Stimulated activated CD8-positive, alpha-beta memory T cell treated with anti-CD3 and anti-CD28 coated beads, Interleukin-12 subunit alpha, Interleukin-12 subunit beta, amount 100 ng/mL, for 4 hours (primary cell): ENCODE measurements around the gene ERLIN1.

Source experiments
- DNase-seq: peaks from one replicate; pipeline ENCODE4 v3.0.0-alpha.2; 2020; ENCODE audit warnings: low read depth

ERLIN1 gene

DNA sequence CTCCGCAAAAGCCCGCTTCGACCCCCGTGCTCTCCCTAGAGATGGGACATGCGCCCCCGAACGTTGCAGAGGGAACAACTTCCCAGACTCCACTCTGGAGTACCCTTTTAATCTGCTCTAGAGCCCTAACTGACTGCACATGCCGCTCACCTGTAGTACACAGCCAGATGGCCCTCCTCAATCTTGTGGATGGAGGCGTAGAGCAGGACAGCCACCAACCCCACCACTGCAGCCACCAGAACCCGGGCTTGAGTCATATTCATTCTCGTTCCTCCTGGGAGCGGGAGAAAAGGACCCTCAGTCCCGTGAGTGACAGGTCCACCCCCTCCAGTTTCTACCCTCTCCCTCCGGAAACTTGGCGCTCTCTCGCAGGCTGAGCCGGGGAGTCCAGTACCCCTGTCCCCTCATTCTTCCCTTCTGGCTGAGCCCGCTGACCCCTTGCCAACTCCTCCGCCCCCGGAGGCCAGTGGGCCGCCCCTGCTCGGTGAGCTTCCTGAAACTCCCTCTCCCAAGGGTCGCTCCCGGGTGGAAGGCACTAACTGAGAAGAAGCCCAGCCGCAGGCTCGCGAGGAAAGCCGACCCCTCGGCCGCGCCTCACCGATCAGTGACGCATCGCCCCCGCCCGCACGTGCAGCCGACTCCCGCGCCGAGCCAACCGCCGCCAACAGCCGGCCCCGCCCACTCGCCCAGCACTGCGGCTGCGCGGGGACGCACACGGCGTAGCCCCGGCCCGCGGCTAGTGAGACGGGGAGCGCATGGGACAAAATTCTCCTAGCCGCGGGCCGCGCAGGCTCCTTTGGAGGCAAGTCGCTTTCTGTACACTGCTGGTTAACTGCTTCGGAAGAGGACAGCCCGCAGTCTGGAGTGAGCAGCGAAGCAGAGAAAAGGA, at the start of gene ERLIN1:
ERLIN1 (minus strand) TSS at position 666 of the 889 bp plus-strand sequence; CDS start at position 263, 403 bp downstream.
- DNase-seq: peak; percentile 89

DNA sequence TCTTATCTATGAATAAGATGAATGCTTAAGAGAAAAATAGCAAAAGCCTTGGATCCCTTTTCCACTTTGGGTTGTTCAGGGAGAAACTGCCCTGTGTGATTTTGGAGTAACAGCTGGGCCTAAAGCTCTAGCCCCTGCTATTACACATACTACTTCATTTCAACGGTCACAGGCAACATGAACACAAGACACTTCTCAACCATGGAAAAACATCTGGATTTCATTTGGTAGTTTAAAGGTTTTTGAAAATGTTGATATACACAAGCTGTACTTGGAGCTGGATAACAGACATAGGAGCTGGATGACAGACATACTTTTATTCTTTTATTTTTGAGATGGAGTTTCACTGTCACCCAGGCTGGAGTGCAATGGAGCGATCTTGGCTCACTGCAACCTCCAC, 46.3 kb upstream of the ERLIN1 start:
- no peak for DNase-seq

DNA sequence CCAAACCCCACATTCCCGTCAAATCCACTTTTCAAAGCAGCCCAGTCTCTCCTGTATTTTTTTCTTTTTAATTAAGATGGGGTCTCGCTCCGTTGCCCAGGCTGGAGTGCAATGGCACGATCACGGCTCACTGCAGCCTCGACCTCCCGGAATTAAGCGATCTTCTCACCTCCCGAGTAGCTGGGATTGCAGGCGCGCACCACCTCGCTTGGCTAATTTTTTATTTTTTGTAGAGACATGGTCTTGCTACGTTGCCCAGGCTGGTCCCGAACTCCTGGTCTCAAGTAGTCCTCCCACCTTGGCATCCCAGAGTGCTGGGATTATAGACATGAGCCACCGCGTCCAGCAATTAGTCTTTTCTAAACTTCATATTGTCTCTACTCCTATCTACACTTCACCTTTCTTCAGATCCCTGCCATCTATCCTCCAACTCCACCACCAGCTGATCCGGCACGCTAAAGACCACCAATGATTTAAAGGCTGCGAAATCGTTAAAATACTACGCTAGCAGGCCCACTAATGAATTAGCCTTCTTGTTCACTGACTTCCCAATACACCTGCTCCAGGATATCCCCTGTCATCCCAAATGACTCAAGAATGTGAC, 44.1 kb upstream of the ERLIN1 start:
- no peak for DNase-seq

DNA sequence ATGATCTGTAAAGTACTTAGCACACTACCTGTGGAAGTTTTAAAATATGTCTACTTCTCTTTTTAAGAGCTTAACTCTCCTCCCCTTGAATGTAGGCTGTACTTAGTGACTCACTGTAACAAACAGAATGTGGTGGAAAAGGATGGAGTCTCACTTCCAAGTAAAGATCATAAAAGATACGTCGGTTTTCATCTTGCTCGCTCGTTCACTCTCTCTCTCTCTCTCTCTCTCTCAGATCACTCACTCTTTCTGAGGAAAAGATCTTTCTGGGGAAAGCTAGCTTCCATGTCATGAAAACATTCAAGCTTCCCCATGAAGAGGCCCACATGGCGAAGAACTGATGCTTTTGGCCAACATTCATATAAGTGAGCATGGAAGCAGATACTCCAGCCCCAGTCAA, 38.0 kb upstream of the ERLIN1 start:
- DNase-seq: no peak

DNA sequence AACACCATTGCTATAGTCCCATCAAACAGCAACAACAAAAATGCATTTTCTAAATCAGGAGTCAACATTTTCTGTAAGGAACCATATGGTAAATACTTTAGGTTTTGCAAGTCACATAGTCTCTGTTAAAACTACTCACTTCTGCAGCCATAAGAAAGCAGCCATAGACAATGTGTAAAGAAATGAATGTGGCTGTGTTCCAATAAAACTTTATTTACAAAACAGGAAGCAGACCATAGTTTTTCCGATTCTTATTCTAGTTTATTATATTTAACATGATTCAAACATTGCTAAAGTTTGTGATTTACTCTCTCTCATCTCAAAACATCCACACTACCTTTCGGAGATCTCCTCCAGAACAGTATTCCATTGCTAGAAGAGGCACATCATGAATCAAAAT, 36.7 kb upstream of the ERLIN1 start:
- no peak for DNase-seq

DNA sequence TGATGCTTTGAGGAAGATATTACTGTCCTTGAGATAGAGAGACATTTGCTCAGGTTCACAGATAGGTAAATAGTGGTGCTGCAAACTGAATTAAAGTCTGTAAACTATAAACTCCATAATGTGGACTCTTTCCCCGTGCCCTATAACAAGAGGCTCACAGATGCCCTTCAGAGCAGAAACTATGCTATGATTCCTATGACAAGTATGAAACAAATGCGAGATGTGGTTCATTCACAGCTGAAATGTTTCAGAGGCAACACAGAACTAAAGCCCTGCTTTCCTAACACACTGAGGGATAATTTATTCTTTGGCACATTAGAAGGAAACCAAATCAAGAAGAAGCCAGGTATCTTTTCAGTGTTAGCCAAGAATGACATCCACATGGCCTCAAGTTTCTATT, 30.2 kb upstream of the ERLIN1 start:
- DNase-seq: no peak

DNA sequence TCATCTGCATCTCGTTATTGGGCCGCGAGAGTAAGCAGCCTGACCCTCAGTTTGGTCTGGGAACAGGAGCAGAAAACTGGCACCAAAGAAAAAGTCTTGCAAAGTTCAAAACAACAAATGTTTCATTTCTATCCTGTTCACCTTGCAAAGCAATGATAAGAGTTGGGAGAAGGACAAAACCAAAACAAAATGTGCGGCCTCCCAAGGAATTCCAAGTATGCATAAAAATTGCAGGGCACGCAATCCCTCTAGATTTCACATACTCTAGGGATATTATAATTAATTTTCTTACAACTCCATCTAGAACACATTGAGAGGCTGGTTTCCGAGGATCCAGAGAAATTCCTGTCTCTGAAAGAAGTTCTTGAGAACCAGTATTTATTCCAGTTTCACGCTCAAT, 23.5 kb upstream of the ERLIN1 start:
- no peak for DNase-seq

DNA sequence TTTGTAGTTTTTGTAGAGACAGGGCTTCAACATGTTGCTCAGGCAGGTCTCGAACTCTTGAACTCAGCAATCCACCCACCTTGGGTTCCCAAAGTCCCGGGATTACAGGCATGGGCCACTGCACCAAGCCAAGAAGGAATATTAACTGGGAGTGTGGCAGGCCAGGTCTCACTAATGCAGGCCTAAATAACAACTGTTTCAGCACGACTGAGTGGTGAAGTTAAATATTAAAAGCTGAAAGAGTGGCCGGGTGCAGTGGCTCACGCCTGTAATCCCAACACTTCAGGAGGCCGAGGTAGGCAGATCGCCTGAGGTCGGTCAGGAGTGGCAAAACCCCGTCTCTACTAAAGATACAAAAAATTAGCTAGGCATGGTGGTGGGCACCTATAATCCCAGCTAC, 22.4 kb upstream of the ERLIN1 start:
- DNase-seq: no peak

DNA sequence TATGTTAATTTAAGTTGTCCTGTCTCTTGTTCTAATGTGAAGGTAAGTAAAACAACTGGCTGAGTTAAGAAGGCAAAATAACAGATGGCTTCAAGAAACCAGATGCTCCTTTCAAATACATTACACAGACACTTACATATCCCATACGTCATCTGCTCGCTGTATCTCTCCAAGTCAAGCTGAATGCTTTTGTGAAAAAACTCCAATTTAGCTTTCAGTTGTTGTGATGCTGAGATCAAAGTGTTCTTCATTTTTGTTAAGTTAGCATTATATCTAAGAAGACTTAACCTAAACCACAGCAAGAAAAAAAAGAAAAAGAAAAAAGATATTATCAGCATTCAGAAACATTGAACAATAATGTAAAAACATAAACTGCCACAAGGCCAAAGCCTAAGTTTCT, 18.5 kb upstream of the ERLIN1 start:
- DNase-seq: no peak

DNA sequence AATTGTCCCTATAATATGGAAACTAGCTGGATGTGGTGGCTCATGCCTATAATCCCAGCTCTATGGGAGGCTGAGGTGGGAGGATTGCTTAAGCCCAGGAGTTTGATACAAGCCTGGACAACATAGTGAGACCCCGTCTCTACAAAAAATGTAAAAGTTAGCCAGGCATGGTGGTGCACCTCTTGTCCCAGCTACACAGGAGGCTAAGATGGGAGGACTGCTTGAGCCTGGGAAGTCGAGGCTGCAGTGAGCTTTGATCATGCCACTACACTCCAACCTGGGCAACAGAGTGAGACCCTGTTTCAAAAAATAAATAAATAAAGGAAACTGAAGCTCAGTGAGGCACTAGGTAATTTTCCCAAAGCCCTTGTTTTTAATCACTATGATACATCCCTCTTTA, 15.7 kb upstream of the ERLIN1 start:
- no peak for DNase-seq

DNA sequence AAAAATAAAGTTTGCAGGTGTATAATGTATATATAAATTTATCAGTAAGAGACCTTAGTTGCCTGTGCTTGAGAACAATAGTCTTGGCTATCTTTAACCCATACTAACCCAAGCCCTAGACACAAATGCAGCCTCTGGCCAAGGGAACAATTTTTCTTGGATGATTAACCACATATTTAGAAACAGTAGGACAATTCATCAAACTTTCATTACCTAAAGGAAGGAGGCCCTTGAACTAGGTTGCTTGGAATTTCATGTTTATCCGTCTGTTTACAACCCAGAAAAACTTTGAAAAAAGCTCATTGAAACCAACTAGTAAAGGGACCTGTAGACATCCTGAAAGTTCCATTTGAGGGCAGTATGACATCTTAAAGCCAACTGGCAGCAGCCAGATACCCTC, 8.9 kb upstream of the ERLIN1 start:
- DNase-seq: no peak

DNA sequence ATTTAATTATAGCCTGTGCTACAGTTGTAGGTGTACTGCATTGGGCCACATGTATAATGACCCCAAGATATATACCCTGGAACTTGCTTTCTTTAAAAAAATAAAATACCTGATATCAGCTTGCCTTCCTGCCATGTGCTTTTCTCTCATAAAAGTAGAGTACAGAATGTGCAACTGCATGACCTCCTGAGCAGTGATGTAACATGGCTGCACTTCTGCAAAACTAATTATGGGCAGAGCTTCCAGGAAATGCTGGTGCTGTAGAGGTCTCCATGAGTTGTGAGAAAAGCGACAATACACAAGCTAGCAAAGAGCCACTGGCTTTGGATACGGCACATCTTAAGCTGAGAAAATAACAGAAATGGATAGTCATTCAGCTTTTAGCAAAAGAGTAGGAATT, 6.5 kb upstream of the ERLIN1 start:
- DNase-seq: no peak

DNA sequence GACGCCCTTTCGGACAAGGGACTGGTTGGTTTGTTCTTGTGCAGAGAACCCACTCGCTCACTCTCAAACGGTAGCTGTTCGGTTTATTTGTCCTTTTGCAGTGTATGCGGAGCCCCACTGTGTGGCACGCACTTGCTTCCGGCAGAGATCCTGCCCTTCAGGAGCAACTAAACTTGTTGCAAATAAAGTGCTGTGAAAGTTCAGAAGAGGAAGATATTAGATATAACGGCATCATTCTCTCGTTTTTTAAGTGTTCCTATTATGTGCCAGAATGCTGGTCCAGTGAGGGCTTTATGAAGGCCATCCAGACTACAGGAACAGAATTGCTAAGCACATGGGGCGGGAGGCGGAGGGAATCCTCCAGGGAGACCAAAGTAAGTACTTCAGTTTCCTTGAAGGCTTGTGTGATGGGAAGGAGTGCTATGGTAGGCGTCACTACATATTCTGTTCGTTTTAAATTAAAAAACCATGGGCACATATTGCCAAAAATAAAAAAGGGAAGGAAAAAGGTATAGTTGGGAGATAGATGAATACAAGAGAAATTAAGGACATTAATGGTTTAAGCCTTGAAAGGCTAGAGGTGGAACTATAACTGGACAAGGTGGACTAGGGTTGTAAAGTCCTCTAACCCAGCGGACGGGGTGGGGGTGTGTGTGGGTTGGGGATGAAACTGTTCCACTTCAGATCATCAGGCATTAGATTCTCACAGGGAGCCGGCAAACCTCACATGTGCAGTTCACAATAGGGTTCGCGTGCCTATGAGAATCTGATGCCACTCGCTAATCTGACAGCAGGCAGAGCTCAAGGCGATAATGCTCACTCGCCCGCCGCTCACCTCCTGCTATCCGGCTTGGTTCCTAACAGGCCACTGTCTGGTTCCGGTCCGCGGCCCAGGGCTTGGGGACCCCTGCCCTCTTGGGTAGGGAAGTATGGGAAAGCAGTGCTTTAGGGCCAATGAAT, 704 bp upstream of the ERLIN1 start:
- DNase-seq: no peak

DNA sequence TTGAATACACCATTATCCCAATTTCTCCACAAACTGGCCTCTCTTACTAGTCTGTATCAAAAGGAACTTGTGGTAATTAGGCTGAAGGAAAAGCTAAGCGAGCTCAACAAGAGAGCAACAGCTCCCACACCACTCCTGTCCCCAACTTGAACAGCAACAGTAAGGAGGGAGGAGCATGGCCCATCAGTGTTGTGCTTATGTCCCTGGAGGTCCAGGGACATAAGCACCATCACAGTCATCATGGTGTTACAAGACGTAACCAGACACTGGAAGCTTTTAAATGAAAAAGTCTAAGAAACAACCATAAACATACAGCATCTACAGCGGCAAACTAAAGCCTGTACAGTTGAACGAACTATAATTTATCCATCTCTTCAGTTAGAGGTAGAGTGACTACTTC, 989 bp downstream of the ERLIN1 start:
- no peak for DNase-seq

DNA sequence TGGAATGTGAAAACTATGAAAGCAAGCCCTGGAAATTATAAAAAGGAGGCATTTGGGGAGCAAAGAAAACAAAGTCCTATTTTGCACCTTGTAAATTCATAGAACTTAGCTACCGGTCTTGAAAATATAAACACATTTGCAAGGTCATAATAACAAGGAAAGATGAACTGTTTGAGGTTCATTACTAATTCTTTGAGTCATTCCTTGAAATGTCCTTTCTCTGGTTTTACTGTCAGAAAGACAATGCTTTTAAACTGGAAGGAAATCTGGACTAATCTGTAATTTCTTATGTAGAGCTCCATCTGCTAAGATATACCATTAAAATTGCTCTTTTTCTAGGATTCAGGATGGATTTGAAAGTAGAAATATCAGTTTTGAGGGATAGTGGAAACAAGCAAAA, 1.4 kb downstream of the ERLIN1 start:
- DNase-seq: no peak

DNA sequence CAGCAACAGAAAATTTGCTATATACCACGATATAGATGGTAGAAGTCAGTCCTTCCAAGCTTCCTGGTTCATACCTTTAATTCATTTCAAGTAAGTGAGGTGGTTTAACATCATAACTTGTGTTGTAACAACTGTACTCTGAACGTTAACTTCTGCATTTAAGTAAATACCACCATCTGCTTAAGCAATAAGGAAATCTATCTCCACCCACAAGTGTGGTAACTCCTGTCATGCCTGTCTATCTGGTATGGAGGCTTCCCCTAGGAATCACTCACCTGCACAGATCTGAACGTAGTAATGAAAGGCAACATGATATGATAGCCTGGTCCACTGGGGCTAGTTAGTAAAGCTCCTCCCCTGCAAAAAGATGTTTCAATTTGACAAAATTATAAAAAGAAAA, 2.3 kb downstream of the ERLIN1 start:
- DNase-seq: no peak

DNA sequence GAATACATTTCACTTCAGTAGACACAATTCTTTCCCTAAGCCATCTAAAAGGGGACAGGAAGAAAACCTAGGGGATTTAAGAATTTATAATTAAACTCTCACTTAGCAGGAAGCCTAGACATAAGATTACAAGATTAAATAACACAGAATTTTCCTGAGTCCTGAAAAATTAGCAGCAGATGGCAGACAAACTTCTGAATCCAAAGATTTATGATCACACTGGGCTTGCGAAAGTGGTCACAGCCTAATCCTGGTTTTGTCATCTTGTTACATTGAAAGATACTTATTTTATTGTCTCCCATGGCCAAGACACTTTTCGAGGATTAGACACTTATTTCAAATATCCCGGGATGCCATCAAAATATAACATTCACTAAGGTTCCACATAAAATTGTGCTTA, 2.9 kb downstream of the ERLIN1 start:
- no peak for DNase-seq

DNA sequence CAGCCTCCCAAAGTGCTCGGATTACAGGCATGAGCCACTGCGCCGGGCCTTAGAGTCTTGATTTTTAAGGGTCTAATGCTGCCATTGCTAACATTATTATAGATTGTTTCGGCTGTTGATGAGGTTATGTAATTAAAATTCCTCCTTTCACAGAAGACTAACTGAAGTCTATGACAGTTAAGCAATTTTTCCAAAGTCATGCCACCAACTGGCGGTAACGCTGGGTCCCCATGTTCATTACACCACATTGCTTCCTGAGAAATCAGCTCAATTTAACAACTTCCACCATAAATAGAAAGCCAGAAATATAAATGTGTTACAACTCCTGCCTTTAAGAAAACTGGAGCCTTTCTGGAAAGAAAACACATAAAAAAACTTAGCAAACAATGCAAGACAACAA, 3.5 kb downstream of the ERLIN1 start:
- no peak for DNase-seq

DNA sequence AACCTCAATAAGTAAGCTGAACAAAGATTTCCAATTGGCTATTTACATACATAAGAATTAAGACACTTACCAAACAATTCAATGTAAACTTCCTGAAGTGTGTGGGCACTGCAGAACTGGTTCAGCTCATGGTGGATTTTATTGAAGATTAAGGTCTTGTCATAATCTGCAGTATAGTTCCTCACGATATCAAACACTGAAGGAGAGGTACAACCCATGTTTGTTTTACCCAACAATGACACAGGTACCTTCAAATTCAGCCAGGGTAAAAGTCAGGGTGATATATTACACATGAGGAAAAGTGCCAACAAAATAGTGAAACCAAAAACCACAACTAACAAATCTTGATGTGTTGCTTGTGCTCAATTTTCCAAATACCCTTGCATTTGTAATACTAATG, 10.0 kb downstream of the ERLIN1 start:
- DNase-seq: no peak

DNA sequence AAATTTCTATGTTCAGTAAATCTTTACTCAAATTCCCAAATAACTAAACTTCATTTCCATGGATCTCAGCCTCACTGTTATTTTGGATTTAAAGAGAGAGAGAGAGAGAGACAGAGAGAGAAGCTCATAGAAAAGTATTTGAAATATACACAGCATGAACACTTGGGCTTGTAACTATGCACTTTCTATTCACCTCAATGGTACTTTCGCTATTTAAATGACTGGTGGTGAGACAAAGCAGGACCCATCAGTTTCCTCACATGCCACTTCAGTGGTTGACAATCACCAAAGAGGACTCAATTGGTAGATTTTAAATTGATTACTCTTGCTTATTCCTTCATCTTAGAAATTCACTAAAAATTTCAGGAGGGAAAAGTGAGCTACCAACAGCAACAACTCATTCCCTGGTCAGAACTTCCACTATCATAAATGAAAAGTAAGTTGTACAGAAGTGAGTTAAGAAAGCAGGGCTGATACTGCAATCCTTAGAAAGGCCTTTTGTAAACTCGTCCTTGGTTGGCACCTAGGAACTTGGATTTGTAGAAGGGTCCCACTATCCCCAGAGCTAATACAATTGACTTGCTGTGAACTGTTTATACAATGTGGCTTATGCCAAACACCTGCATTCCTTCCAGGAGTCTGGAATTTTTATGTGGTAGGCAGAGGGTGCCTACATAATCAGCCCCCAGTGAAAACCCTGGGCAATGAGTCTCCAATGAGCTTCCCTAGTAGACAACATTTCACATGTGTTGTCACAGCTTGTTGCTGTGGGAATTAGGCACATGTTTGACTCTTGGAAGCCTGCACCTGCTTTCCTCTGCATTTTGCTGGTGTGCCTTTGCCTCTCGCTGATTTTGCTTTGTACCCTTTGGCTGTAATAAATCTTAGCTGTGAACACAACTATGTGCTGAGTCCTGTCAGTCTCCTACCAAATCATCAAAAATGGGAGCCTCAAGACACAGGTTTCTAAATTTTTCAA, 10.8 kb downstream of the ERLIN1 start:
- no peak for DNase-seq

DNA sequence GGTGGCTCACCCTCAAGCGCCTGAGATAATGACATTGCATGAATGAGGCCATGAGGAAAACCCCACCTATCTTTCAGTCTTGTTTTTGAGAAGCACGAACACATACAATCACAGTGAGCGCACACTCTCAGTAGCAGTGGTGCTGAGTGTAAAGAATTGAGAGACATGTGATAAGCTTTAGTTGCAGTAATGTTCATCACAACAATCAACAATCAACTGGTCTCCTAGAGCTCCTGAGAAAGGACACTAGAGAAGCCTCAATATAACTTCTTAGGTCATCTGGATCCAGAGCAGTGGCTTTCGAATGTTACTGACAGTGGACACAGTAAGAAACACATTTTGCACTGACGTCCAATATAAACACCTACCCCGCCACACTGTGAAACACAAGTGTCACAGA, 12.8 kb downstream of the ERLIN1 start:
- DNase-seq: no peak
